ENCODE measurements around the gene C1R. TPM values are rescaled to one million over a fixed set of nuclear protein-coding genes. Genes with fewer than 3 reads are reported as not detected.

The C1R gene
- total RNA-seq, 1 donor from 2014 or later, result 3.2 TPM

- TF ChIP-seq CTCF (IDR thresholded peaks at IDR 0.05; ENCODE audit: insufficient read depth, low read length, severe bottlenecking), result no peak
- DNase-seq (ENCODE audit: low read depth) (no peak), FAIRE-seq (peak; percentile 80)
- Histone ChIP-seq H3K36me3 (ENCODE audit: control insufficient read depth, insufficient read depth, low read length) (peaks cover 18% of the 10 kb centered on the region), H3K27me3 (ENCODE audit: control insufficient read depth, insufficient read depth, low read length) (no peaks in the 10 kb centered on the region), H3K4me3 (ENCODE audit: low read depth, low read length) (no peak overlapping the region)
Measured at GRCh38 chr12:7136071-7136470, 43.8 kb upstream of the C1R start.

DNA sequence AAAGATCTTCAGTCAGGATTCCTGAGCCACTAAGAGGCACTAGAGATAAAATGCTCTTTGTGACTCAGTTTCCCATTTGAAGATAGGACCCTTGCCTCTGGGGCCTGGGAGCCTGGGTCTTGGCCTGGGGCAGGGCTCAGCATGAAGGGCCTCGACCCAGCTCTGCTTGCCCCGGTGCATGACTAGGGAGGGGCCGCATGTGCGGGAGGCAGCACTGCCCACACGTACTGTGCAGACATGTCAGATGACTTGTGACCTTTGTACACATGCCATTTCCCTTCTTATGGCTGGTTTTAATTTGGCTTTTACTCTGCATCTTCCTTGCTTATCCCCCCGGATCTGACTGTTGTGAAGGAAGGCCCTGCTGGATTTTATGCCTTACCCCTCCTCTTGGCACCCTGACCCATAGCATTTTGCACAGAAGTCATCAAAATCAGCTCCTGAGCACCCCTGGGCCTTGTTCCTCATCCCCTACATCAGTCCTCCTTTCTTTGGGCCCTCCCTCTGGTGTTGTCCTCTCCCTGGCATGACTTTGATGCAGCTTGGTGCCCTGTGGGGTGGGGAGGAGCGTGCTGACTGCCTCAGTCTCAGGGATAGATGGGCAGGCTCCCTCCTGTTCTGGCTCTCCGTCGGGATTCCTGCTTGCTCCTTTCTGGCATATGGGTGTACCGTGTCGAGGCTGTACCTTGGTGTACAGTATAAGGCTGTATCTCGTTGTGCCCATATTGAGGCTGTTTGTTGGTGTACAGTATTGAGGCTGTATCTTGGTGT is 42.3 kb upstream of the C1R start:
- Histone ChIP-seq H3K27me3 (ENCODE audit: control insufficient read depth, insufficient read depth, low read length) (no peaks in the 10 kb centered on the region), H3K4me3 (ENCODE audit: low read depth, low read length) (no peak overlapping the region), H3K36me3 (ENCODE audit: control insufficient read depth, insufficient read depth, low read length) (peaks cover 16% of the 10 kb centered on the region)
- no peak for TF ChIP-seq CTCF (IDR thresholded peaks at IDR 0.05; ENCODE audit: insufficient read depth, low read length, severe bottlenecking)
- DNase-seq (ENCODE audit: low read depth) (no peak), FAIRE-seq (peak; percentile 83)

- FAIRE-seq, result no peak
- Histone ChIP-seq H3K4me3 (ENCODE audit: low read depth, low read length) (no peak overlapping the region), H3K36me3 (ENCODE audit: control insufficient read depth, insufficient read depth, low read length) (peaks cover 9% of the 10 kb centered on the region), H3K27me3 (ENCODE audit: control insufficient read depth, insufficient read depth, low read length) (no peaks in the 10 kb centered on the region)
- no peak for TF ChIP-seq CTCF (IDR thresholded peaks at IDR 0.05; ENCODE audit: insufficient read depth, low read length, severe bottlenecking)
- no peak for DNase-seq (ENCODE audit: low read depth)
Measured at GRCh38 chr12:7131502-7131866, 39.2 kb upstream of the C1R start.

DNA sequence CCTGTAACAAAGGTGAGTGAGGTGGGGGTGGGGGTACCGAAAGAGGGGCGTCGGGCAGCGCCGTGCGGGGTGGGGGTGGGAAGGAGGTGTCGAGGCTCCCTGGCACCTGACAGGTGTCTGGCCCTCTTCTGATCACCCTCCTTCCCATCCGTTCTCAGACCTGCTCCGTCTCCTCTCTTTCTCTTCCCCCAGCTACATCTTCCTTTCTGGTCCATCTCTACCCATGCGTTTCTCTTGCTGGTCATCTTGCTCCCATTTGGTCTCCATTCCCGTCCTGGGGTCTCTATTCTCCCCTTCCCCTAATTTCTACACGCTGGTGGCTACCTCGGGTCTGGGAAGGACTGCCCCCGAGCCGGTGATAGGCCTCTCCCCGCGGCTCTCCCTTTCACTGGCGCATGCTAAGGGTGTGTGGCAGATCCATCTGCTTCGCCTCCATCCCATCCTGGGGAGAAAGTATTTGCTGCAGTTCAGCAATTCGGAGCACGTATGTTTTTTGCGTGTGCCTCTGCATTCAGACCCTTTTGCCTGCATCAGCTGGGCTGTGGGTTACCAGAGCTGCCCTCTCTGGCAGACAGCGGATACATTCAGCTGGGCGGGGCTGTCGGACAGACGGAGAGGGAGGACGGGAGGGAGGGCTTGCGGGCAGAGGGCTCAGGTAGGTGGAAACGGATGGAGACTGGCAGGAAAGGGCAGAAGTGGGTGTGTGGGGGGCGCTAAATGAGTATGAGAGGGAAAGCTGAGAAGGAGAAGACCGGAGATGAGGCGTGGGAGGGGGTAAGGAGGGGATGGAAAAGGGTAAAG is 38.7 kb upstream of the C1R start:
- TF ChIP-seq CTCF (IDR thresholded peaks at IDR 0.05; ENCODE audit: insufficient read depth, low read length, severe bottlenecking), result no peak
- FAIRE-seq, result no peak

GRCh38 chr12:7129872-7130691 is 37.8 kb upstream of the C1R start, which contains the start of gene CLSTN3:
CLSTN3 (plus strand) TSS chr12:7130371; CDS start chr12:7130649, 278 bp downstream.
- no peak for FAIRE-seq
- DNase-seq (ENCODE audit: low read depth), result peak; percentile 53
- H3K4me3 ChIP-seq (ENCODE audit: low read depth, low read length), result peak within 1 kb of the TSS; percentile 65
- H3K27me3 ChIP-seq (ENCODE audit: control insufficient read depth, insufficient read depth, low read length), result no peaks in the 10 kb centered on the region
- peaks cover 3% of the 10 kb centered on the region for H3K36me3 ChIP-seq (ENCODE audit: control insufficient read depth, insufficient read depth, low read length)
- no peak for TF ChIP-seq CTCF (IDR thresholded peaks at IDR 0.05; ENCODE audit: insufficient read depth, low read length, severe bottlenecking)

More for the DNA sequence above, 38.7 kb upstream of the C1R start:
- peak; percentile 43 for DNase-seq (ENCODE audit: low read depth)
- peak overlapping the region; percentile 65 for H3K4me3 ChIP-seq (ENCODE audit: low read depth, low read length)
- peaks cover 5% of the 10 kb centered on the region for H3K36me3 ChIP-seq (ENCODE audit: control insufficient read depth, insufficient read depth, low read length)
- no peaks in the 10 kb centered on the region for H3K27me3 ChIP-seq (ENCODE audit: control insufficient read depth, insufficient read depth, low read length)

Data from bronchial epithelial cell (primary cell).